ENCODE measurements around the gene FTL.

FTL gene

DNA sequence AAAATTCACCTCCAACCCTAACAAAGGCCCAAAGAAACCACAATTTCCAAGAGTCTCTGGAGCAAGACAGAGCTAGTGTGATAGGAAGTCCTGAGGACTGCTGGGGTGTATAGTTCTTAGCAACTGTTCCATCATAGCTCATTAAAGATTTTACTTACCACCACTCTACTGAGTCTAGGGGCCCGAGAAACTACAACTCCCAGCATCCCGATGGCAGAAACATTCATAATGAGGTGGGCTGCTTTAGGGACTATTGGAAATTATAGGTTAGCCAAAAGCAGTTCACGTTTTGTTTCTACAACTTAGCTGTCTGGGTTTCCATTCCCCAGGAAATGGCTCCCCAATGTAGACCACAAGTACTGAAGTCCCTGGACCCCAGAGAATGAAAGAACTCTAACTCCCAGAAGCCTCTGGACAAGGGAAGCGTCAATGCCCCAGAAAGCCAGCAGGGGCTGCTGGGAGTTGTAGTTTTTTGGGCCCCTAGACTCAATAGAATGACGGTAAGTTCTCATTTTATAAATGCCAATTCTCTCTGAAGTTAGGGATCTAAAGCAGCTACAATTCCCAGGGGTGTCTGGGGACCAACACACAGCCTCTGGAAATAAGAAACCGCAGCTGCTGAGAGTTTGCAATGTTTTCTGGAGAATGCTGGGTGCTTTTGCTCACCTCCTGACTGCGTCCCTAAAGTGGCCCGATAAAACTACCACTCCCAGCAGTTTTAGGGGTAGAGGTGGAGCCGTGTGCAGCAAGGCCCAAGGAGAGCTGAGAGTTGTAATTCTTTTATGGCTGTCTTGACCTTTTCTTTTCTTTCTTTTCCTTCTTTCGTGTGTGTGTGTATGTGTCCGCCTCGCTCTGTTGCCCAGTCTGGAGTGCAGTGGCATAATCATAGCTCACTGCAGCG is 11.1 kb downstream of the FTL start:
- TF ChIP-seq, protein P1, sequence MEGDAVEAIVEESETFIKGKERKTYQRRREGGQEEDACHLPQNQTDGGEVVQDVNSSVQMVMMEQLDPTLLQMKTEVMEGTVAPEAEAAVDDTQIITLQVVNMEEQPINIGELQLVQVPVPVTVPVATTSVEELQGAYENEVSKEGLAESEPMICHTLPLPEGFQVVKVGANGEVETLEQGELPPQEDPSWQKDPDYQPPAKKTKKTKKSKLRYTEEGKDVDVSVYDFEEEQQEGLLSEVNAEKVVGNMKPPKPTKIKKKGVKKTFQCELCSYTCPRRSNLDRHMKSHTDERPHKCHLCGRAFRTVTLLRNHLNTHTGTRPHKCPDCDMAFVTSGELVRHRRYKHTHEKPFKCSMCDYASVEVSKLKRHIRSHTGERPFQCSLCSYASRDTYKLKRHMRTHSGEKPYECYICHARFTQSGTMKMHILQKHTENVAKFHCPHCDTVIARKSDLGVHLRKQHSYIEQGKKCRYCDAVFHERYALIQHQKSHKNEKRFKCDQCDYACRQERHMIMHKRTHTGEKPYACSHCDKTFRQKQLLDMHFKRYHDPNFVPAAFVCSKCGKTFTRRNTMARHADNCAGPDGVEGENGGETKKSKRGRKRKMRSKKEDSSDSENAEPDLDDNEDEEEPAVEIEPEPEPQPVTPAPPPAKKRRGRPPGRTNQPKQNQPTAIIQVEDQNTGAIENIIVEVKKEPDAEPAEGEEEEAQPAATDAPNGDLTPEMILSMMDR (IDR thresholded peaks at IDR 0.05; ENCODE audit: low read depth, low read length) = no peak
- H3K4me3 ChIP-seq (ENCODE audit: low read depth, low read length) = no peak overlapping the region

DNA sequence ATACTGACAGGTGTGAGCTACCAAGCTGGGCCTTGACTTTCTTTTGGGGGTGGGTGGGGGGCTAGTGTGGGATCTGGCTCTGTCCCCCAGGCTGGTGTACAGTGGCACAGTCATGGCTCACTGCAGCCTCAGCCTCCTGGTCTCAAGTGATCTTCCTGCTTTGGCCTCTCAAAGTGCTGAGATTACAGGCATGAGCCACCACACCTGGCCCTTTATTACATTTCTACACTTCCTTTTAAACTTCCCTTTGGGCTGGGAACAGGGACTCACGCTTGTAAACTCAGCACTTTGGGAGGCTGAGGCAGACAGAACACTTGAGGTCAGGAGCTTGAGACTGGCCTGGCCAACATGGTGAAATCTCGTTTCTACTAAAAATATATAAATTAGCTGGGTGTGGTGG is 12.0 kb downstream of the FTL start:
- TF ChIP-seq, protein P1 (IDR thresholded peaks at IDR 0.05; ENCODE audit: low read depth, low read length) = no peak
- H3K4me3 ChIP-seq (ENCODE audit: low read depth, low read length) = no peak overlapping the region

GRCh38 chr19:48982280-48982679 is 17.2 kb downstream of the FTL start:
- TF ChIP-seq, protein P1 (IDR thresholded peaks at IDR 0.05; ENCODE audit: low read depth, low read length) = no peak
- no peak overlapping the region for H3K4me3 ChIP-seq (ENCODE audit: low read depth, low read length)

DNA sequence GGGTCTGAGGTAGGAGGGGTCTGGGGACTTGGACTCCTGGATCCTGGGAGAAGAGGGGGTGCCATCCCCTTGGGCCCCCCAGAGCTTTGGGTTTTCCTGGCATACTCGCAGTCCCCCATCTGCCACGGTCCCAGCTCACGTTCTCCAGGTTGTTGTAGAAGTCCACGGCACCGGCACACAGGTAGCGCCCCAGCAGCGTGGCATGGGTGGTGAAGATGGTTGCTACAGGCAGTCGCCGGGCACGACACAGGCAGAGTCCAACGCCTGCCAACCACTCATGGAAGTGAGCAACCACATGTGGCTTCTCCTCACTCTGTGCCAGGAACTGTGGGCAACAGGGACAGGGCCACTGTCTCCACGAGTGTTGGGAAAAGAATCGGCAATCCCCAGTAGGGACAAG is 20.6 kb downstream of the FTL start:
- TF ChIP-seq, protein P1 (IDR thresholded peaks at IDR 0.05; ENCODE audit: low read depth, low read length) = no peak
- H3K4me3 ChIP-seq (ENCODE audit: low read depth, low read length) = no peak overlapping the region

DNA sequence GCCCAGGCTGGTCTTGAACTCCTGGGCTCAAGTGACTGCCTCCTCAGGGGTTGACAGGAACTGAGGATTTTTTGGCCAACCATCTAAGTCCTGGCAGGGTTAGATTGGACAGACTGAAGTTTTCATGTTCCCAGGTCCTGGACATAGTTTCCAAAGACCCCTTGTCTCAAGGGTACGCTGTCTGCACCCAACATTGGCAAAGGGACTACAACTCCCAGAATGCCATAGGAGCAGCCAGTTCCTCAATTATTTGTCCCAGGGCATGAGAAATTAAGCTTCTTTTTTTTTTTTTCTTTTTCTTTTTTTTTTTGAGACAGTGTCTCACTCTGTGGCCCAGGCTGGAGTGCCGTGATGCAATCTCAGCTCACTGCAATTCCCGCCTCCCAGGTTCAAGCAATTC is 21.1 kb downstream of the FTL start:
- H3K4me3 ChIP-seq (ENCODE audit: low read depth, low read length) = no peak overlapping the region
- TF ChIP-seq, protein P1 (IDR thresholded peaks at IDR 0.05; ENCODE audit: low read depth, low read length) = no peak

DNA sequence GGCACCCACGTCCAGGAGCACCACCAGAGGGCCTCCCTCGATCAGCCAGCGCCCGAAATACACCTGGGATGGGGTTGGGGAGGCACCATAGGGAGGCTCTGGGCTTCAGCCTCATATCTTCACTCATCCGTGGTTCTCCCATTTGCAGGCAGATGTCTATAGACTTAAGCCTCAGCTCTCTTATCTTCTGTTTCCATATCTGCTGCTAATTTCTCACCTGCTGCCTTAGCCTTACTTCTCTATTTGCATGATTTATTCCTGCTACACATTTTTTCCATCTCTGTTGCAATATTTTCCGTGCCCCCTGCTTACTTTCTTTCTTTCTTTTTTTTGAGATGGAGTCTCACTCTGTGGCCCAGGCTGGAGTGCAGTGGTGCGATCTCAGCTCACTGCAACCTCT is 22.2 kb downstream of the FTL start:
- TF ChIP-seq, protein P1 (IDR thresholded peaks at IDR 0.05; ENCODE audit: low read depth, low read length) = no peak
- no peak overlapping the region for H3K4me3 ChIP-seq (ENCODE audit: low read depth, low read length)

GRCh38 chr19:48988286-48988685 is 23.2 kb downstream of the FTL start:
- TF ChIP-seq, protein P1 (IDR thresholded peaks at IDR 0.05; ENCODE audit: low read depth, low read length) = no peak

More at GRCh38 chr19:48988286-48988685, 23.2 kb downstream of the FTL start:
- no peak overlapping the region for H3K4me3 ChIP-seq (ENCODE audit: low read depth, low read length)

Measured in WI38 (cell line).